GM12892 (cell line): Measurements from ENCODE around the gene RFC3.

Experiments used
- POLR2A ChIP-seq: IDR thresholded peaks from 2 replicates; pipeline ENCODE4 v1.6.1; 2011; ENCODE audit warnings: low read depth, low read length, control low read depth
- POLR2AphosphoS5 ChIP-seq: IDR thresholded peaks from 2 replicates; pipeline ENCODE4 v1.6.1; 2011; ENCODE audit warnings: low read depth, low read length, control low read depth
- TAF1 ChIP-seq: IDR thresholded peaks from 2 replicates; pipeline ENCODE4 v1.6.1; 2011; ENCODE audit warnings: low read depth, mild to moderate bottlenecking, control low read depth, low read length, borderline replicate concordance

- TF ChIP-seq POLR2A (no peak), POLR2AphosphoS5 (no peak), TAF1 (no peak)
Observed at GRCh38 chr13:33771296-33771695, 46.7 kb upstream of the RFC3 start.
